GM18526 (cell line): Measurements from ENCODE around the gene KCNQ5.

Experiments
- POLR2A ChIP-seq: IDR thresholded peaks from 3 replicates; pipeline ENCODE4 v1.6.1; 2011; ENCODE audit not compliant: insufficient read length; ENCODE audit errors: extremely low read depth

The KCNQ5 gene

DNA sequence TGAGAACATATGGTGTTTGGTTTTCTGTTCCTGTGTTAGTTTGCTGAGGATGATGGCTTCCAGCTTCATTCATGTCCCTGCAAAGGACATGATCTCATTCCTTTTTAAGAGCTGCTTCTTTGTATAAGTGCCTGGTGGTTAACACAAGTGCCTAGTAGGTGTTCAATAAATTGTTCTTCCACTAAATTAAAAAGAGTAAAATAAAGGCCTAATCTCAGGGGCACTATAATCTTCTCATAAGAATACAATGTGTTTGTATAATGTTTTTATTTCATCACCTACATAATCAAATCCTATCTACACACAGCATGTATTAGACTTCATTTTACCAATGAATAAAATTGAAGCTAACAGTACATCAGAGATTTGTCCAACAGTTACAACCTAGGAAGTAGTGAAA is 350.7 kb downstream of the KCNQ5 start:
- no peak for TF ChIP-seq POLR2A

DNA sequence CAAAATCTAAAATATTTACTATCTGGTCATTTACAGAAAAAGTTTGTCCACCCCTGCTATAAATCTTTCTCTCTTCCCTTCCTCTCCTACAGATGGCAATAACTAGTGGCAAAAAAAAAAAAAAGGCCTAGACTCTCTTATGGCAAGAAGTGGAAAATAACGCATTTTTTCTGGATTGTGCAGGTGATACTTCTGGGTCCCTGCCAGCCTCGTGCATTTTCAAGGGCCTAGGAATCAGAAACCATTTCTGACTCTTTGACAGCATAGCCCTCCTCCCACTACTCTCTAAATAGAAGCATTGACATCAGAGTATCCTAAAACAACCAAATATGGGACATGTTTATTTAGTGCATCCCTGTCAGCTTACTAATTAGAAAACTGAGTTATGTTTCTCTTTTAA is 352.4 kb downstream of the KCNQ5 start:
- TF ChIP-seq POLR2A: no peak

DNA sequence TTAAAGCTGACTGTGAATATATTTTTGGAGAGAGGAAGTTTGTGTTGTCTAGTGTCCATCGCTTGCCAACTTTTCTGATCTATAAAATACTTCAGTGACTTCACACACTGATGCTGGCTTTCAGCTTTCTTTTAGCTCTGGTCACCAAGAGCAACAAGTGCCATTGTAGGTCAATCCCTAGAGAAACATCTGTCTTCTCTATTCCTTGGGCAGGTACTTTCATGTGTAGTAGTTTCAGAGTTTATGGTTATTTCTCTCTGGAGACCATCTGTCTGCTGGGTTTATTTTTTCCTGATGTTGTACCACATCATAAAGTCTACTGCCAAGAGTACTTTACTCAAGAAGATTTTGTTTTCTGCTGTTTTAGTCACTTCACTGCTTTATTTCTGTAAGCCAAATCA is 353.5 kb downstream of the KCNQ5 start:
- TF ChIP-seq POLR2A: no peak

DNA sequence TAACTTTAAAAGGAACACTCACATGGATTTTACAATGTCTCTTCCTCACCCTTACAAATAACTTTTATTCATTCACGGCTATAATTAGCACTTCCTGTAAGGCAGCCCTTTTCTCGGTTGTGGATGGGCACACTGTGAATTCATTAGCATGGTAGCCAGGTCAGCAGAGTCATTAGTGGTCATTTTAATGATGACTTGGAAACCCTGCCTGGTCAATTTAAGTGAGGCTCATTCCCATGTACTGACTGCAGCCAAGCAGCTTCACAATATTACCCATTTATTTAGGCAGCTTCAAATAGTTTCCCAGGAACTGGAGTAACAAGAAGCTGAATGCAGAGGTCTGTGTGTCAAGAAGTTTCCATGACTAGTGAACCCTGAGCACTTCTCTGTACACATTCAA is 354.6 kb downstream of the KCNQ5 start:
- no peak for TF ChIP-seq POLR2A

DNA sequence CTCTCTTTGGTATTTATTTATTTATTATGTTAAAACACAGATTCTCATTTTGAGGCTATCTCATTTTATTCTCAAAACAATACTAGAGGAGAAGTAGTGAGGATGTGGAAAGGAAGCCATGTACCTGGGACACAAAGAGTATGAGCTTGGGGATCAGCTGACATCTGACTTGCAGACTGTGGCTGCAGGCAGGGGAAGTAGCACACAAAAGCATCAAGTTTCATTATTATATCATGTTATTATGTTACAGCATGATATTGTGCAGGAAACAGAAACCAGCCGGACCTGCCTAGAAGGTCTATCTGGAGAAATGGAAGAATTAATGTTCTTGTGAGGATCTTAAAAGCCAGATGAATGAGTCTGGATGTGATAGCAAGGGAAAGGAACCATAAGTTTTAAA is 355.2 kb downstream of the KCNQ5 start:
- TF ChIP-seq POLR2A: no peak

DNA sequence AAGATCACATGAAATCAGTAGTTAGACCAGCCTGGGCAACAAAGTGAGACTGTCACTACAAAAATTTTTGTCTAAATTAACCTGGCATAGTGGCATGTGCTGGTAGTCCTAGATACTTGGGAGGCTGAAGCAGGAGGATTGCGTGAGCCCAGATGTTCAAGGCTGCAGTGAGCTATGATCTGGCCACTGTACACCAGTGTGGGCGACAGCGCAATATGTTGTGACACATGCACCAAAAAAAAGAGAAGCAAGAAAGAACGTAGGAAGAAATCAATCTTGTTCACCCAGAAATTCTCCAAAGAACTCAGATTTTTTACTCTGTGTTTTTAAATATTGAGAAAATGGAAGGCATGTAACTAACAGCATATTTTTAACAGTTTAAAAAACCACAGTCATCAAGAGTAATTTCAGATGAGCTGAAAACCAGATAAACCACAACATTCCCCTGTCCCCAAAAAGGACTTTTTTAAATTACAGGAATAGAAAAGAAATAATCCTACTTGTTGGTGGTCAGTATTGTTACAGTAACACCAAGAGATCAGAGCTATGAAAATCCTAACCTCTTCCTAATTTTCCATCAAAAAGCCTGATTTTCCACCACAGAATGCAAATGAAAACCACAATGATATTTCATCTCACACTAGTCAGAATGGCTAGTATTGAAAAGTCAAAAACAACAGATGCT is 363.3 kb downstream of the KCNQ5 start:
- no peak for TF ChIP-seq POLR2A

DNA sequence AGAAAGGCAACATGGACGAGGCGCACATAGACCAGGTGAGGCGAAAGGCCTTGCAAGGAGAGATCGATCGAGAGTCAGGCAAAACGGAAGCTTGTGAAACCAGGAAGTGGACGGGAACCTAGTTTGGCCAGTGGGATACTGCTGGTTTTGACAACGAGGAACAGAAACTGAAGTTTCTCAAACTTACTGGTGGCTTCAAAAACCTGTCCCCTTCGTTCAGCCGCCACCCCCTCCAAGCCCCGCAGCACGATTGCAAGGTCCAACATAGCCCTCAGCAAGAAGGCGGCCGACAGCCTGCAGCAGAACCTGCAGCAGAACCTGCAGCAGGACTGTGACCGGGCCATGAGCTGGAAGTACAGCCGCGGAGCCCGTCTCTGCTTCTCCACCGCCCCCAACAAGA is 365.4 kb downstream of the KCNQ5 start:
- TF ChIP-seq POLR2A: no peak

DNA sequence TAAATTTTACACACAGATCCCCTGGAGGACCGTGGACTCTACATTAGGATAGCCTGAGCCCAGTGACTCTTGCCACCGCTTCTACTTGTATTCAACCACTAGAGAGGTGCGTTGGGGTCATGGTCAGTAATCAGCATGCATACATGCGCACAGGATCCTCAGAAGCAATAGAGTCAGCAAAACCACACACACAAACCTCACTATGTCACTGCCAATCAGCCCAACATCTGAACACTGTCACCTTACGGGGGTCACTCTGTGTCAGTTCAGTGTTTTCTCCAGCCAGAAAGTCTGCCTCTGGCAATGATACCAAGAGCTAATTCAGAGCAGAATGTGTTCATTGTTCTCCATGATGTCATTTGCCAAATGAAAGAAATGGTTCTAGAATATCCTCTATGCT is 378.1 kb downstream of the KCNQ5 start:
- no peak for TF ChIP-seq POLR2A

DNA sequence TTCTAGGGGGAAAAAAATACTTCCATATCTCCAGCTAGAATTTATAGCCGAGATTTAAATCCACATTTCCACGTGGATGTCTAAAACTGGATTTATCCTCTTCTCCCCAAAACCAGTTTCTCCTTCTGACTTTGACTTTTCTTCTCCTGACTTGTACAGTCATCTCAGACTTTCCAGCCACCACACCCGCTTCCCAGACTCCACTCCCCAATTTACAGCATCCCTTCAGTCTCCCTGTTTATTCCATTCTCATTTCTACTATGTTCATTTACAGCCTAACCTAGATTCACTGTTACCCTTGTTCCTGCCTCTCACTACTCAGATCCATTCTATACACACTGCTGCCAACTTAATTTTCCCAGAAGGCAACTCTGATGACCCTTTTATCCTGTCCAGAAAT is 378.6 kb downstream of the KCNQ5 start:
- no peak for TF ChIP-seq POLR2A

DNA sequence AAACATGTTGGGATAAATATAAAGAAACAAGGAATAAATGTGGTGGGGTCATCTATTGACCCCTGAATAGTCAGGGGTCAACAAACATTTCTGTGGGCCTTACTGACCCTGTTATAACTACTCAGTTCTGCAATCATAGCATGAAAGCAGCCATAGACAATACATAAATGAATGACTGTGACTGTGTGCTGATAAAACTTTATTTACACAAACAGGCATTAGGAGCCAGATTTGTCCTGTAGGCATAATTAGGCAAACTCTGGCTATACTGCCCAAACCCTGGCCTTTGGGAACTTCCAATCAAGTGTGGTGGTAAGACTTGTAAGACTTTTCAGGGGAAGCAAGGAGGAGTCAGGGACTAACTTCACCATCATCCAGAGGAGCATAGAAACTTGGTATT is 380.7 kb downstream of the KCNQ5 start:
- TF ChIP-seq POLR2A: no peak

DNA sequence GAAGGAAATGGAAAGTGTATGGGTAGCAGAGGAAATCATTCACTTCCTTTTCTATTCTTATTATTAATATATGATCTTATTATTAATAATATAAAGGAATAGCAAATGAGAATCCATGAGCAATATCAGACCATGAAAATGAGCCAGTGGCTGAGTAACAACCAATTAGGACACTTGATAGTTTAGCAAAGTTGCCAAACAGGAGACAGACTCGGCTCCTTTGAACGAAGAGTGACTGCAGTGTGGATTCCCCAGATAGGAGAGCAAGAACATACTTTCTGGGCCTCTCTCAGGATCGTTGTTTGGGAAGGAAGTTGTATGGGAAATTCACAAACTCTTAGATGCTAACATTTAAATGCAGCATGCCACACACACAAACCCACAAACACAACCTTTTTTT is 381.4 kb downstream of the KCNQ5 start:
- no peak for TF ChIP-seq POLR2A

DNA sequence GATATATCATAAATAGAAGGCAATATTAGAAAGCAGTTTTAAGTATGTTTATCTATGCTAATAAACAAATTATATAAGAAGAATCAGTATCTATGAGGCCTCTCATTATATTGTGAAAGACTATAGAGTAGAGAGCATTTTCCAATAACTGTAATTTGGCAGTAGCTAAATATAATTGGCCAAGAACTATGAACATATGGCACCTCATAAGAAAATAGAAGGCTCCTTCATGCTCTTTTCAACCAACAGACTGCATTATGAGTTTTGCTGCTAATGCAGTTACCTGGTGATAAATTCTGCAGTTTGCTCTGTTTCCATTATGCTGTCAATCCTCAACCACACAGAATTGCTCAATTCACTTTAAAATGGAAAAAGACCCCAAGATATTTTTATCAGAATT is 382.4 kb downstream of the KCNQ5 start:
- TF ChIP-seq POLR2A: no peak

DNA sequence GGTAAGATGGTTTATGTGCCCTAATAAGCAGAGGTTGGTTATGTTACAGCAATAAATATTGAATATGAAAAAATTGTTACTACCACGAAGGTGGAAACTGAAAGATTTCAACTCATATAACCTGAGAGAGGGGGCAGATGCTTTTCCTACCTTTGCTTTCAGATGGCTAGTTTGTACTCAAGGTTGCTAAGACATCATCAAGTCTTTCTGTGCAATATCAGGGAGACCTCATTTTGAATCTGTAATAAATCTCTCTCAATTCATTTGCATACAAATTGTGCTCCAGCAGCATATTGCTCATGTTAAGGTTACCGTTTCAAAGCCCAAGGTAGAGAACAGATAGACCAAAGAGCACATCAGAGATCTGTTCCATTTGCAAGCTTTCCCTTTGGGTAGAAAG is 383.0 kb downstream of the KCNQ5 start:
- no peak for TF ChIP-seq POLR2A

DNA sequence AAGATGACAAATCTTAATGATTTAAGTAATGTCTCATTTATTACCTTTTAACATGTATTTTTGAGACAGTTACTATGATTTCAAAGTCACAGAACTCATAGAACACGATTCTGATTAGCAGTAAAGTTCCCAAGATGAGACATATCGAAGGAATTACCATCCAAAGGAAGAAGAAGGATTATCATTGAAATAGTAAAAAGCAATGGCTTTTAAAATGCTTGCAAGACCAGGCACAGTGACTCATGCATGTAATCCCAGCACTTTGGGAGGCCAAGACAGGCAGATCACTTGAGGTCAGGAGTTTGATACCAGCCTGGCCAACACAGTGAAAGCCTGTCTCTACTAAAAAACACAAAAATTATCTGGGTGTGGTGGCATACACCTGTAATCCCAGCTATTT is 384.3 kb downstream of the KCNQ5 start:
- no peak for TF ChIP-seq POLR2A

DNA sequence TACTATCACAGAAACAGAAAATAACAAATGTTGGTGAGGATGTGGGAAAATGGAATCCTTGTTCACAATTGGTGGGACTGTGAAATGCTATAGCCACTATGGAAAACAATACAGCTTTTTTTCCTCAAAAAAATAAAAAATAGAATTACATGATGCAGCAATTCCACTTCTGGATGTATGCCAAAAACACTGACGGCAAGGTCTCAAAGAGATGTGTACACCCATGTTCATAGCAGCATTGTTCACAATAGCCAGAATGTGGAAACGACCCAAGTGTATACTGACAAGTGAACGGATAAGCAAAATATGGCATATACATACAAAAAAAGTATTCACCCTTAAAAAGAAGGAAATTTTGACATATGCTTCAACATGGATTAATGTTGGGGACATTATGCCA is 390.1 kb downstream of the KCNQ5 start:
- no peak for TF ChIP-seq POLR2A

DNA sequence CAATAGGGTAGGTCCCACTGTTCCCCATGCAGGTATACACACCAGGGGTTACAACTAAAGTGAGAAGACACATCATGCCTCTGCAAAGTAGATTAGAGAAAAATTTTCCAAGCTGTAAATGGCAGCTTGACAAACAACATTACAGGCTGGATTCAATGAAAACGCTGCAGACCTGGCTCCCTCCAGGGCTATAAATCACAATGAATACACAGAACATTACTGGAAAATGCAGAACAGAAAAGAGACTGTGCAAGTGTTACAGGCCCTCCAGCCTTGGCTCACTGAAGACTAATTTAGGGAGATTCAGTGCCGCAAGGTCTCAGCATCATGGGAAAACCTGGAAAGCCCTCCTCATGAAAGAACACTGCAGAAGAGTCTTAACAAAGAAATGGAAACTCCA is 395.6 kb downstream of the KCNQ5 start:
- no peak for TF ChIP-seq POLR2A

DNA sequence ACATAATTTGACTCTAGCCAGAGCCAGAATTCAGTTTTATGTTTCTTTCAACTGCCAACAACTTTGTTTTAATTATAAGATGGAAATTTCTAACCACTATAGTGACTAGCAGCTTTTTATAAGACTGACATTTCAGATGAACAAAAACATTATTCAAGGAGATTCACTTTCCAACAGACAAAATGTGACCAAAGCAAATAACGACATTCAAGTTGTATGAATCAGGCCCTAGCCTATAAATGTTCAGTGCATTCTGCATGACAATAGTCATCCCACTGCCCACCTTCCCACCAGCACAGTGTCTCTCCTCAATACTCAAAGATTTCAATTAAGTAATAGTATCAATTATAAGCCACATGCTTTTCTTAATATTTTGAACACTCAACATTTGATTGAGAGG is 402.7 kb downstream of the KCNQ5 start:
- no peak for TF ChIP-seq POLR2A

DNA sequence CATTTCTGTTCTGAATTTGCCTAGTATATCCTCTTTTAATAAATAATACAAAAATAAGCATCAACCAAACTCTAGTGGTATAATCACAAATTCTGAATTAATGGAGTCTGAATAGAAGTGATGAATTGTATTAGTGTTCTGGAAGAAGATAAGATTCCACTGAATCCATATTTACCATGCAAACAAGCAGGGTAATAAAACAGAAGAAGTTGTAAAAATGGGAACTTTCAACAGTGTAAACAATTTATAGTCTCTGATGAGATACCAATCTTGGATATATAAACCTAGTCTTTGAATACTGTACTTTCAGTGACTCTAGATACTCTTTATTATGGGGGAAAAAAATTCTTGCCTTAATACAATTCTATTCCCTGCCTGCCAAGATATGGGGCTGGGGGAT is 405.8 kb downstream of the KCNQ5 start:
- no peak for TF ChIP-seq POLR2A
